HG03045 (cell line): ENCODE results near the gene GP9.
"Not testable (repeated sequence)": the region's sequence is repeated elsewhere in the genome, so short reads cannot be mapped to it uniquely, and the experiment has no call there.

Experiments
- ATAC-seq: cut with Tn5 transposase; IDR thresholded peaks from one replicate; pipeline ENCODE4 v1.9.1; 2021; ENCODE audit warnings: mild to moderate bottlenecking, moderate library complexity; ENCODE audit not compliant: unreplicated experiment

GP9 gene

GRCh38 chr3:129047553-129047839 lies 13.1 kb upstream of the GP9 start:
- no peak for ATAC-seq

DNA sequence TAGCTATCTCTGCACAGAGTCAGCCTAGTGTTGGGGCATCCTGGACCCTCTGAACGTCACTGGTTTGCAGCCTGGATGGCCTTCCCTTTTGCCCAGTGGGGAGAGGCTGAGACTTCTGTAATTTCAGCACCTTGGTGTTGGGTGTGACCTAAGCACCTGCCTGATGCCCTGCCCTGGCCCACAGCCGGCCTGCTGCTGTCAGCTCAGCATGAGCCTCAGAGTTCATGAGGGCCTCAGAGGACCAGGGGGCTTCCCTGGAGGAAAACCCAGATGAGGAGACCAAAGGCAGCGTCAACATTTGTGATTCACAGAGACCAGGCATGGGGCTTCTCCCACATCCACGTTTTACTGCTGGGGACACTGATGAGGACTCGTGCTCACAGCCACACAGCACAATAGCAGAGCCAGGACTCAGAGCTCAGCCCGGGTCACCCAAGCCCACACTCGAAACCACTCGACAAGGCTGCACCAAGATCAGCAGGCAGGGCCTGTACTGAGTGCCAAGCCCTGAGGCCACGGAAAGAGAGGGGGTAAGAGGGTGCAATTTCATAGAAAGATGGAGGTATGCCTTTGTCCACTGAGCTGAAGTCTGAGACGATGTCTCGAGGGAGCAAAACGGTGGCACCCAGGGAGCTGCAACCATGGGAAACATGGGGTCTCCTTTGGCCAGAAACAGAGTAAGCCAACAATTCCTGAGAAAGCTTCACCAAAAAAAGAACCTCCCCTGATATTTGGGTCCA lies 9.9 kb upstream of the GP9 start:
- ATAC-seq = no peak

DNA sequence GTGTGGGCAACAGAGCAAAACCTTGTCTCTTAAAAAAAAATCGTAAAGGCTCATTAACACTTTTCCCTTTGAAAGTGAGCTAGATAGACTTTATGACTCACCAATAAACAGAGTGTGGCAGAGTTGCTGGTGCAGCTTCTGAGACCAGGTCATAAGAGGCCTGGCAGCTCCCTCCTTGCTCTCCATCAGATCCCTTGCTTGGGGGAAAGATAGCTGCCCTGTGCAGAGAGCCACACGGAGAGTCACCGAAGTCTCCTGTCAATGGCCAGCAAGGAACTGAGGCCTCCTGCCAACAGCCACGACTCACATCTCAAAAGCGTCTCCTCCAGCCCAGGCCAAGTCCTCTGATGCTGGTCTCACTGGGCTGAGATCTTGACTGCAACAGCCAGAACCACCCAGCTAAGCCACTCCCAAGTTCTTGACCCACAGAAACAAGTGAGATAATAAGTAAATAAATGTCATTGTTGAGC lies 8.7 kb upstream of the GP9 start:
- no peak for ATAC-seq

DNA sequence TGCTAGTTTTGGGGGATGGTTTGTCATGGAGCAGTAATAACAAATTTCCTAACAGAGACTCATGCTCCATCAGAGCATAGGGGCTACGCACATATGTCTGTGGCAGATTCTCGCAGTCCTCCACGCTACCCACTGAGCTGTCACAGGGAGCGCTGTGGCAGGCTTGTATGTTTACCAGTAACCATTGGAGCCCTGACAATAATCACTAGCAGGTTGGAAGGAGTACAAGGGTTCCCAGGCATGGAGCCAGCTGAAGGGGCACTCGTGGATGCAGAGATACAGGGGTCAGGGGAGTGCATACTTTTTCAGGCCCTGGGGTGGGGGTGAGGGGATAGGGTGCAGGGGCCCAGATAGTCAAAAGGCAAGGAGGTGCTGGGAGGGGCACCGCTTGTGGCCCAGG lies 7.9 kb upstream of the GP9 start:
- no peak for ATAC-seq

- ATAC-seq = no peak
Measured at GRCh38 chr3:129054605-129055104, 5.9 kb upstream of the GP9 start.

- ATAC-seq = no peak
Measured at GRCh38 chr3:129056451-129057173, 4.0 kb upstream of the GP9 start.

DNA sequence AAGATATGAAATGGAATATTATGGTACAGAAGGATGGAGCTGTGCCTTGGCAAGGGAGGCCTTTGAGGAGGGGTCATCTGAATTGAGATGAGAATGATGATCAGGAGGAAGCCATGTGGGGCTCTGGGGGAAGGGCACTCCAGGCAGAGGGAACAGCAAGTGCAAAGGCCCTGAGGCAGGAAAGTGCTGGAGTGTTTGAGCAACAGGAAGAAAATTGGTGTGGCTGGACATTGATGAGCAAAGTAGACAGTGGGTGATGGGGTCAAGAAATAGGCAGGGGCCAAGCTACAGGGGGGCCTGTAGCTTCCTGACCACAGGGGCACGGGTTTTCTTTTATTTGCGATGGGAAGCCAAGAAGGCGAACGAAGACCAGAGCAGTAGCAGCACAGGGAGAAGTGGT lies 3.3 kb upstream of the GP9 start:
- no peak for ATAC-seq

- peak; percentile 71 for ATAC-seq
Measured at GRCh38 chr3:129058441-129059200, 2.0 kb upstream of the GP9 start.

- no peak for ATAC-seq
Measured at GRCh38 chr3:129059311-129059958, 1.1 kb upstream of the GP9 start.

GRCh38 chr3:129061023-129061887 lies 676 bp downstream of the GP9 start:
- ATAC-seq = no peak

- no peak for ATAC-seq
Measured at GRCh38 chr3:129061888-129062834, 1.6 kb downstream of the GP9 start.

- ATAC-seq = no peak
Measured at GRCh38 chr3:129063091-129063640, 2.6 kb downstream of the GP9 start.

DNA sequence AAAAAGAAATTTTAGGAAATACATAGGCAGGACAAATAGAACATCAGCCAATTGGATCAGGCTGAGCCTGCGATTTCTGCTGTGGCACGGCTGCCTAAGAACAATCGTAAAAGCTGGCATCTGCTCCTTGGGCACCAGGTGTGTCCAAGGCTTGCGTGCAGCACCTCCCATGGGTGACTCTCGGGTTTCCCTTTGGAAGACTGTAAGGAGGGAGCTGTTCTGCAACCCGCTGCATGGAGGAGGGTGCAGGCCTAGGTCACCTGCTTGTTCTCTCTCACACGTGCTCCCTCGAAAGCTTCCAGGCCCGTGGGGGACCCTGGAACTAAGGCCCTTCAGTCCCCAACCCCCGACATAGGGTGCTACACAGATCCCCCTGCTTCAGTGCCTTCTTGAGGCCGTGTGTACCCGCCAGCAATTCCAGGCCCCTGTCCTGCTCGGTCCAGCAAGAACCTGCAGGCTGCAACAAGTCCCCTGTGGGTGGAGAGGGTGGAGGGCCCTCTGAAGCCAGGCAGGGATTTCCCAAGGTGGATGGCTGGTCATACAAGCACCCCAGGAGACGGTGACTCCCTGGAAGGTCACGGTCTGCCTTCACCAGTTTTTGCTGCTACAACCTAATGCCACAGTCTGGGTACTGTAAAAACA lies 3.4 kb downstream of the GP9 start:
- ATAC-seq = no peak

DNA sequence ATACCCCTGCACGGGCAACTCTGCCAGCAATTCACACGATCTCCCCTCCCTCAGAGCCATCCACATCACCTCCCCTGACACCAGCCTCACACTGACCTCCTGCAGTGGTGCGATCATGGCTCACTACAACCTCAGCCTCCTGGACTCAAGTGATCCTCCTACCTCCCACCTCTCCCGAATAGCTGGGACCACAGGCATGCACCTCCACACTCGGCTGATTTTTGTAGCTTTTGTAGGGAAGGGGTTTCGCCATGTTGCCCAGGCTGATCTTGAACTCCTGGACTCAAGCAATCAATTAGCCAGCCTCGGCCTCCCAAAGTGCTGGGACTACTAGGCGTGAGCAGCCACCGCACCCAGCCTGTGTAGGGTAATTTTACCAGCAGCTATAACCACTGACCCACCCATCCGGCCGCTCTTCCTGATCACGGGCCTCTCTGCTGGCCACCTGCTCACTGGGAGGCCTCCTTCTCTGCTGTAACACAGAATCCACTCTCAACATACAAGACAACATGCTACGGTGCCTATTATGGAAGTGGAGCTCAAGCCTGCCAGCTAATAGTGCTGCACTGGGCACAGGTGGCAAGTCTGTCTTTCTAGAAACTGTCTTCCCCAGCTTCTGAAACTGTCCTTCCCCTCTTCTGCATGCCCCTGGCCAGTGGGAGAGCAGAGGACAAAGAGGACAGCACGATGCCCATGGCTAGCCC lies 4.6 kb downstream of the GP9 start:
- ATAC-seq = no peak

DNA sequence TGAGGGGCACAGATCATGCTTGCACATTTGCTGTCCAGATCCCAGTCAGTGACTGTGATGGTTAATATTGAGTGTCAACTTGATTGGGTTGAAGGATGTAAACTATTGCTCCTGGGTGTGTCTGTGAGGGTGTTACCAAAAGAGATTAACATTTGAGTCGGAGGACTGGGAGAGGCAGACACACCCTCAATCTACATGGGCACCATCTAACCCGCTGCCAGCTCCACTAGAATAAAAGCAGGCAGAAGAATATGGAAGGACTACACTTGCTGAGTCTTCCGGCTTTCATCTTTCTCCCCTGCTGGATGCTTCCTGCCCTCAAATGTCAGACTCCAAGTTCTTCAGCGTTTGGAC lies 5.1 kb downstream of the GP9 start:
- ATAC-seq = no peak

DNA sequence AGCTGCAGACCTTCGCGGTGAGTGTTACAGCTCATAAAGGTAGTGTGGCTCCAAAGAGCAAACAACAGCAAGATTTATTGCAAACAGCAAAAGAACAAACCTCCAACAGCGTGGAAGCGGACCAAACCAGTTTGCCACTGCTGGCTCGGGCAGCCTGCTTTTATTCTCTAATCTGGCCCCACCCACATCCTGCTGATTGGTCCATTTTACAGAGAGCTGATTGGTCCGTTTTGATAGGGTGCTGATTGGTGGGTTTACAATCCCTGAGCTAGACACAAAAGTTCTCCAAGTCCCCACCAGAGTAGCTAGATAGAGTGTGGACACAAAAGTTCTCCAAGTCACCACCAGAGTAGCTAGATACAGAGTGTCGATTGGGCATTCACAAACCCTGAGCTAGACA lies 7.1 kb downstream of the GP9 start:
- not testable (repeated sequence) for ATAC-seq

DNA sequence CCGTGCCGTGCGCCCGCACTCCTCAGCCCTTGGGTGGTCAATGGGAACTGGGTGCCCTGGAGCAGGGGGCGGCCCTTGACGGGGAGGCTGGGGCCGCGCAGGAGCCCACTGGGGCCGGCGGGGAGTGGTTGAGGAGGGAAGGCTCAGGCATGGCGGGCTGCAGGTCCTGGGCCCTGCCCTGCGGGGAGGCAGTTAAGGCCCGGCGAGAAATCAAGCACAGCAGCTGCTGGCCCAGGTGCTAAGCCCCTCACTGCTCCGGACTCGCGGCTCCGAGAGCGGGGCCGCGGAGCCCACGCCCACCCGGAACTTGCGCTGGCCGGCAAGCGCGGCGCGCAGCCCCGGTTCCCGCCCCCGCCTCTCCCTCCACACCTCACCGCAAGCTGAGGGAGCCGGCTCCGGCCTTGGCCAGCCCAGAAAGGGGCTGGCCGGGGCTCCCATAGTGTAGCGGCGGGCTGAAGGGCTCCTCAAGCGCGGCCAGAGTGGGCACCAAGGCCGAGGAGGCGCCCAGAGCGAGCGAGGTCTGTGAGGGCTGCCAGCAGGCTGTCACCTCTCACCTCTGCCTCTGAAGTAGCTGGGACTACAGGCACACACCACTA lies 7.8 kb downstream of the GP9 start:
- ATAC-seq = no peak
